HG03064 (cell line): ENCODE measurements around the gene ORMDL3.
A peak's percentile ranks its signal among the peaks of the same experiment; 100 is the strongest.

Experiments used
- ATAC-seq: cut with Tn5 transposase; IDR thresholded peaks from one replicate; pipeline ENCODE4 v1.9.1; 2021; ENCODE audit warnings: low read depth; ENCODE audit not compliant: unreplicated experiment

ORMDL3 gene

GRCh38 chr17:39927101-39927928 lies at the start of gene ORMDL3, which contains the start of gene LRRC3C:
Gene ORMDL3, minus strand, starts transcription at chr17:39927601. Its CDS starts 3,398 bp downstream, at chr17:39924203.
Gene LRRC3C, plus strand, starts transcription at chr17:39927732. Its CDS starts 13,792 bp downstream, at chr17:39941524.
- ATAC-seq, result peak; percentile 63

GRCh38 chr17:39975801-39976200 lies 48.4 kb upstream of the ORMDL3 start:
- no peak for ATAC-seq

- ATAC-seq, result no peak
These were observed 47.0 kb upstream of the ORMDL3 start for GRCh38 chr17:39974433-39974832.

- no peak for ATAC-seq
These were observed 46.1 kb upstream of the ORMDL3 start for GRCh38 chr17:39973496-39973895.

- ATAC-seq, result no peak
These were observed 44.9 kb upstream of the ORMDL3 start for GRCh38 chr17:39972271-39972670.

GRCh38 chr17:39971076-39971603 lies 43.7 kb upstream of the ORMDL3 start:
- ATAC-seq, result no peak

- no peak for ATAC-seq
These were observed 42.8 kb upstream of the ORMDL3 start for GRCh38 chr17:39970157-39970692.

GRCh38 chr17:39969375-39969774 lies 42.0 kb upstream of the ORMDL3 start:
- no peak for ATAC-seq

- ATAC-seq, result no peak
These were observed 41.4 kb upstream of the ORMDL3 start for GRCh38 chr17:39968761-39969160.

GRCh38 chr17:39966771-39967170 lies 39.4 kb upstream of the ORMDL3 start:
- ATAC-seq, result no peak

GRCh38 chr17:39965017-39965699 lies 37.8 kb upstream of the ORMDL3 start:
- no peak for ATAC-seq

- no peak for ATAC-seq
These were observed 36.4 kb upstream of the ORMDL3 start for GRCh38 chr17:39963829-39964228.

GRCh38 chr17:39962642-39963220 lies 35.3 kb upstream of the ORMDL3 start, which contains the start of gene GSDMA:
Gene GSDMA, plus strand, starts transcription at chr17:39963004. Its CDS starts 2,684 bp downstream, at chr17:39965688.
- ATAC-seq, result no peak

- no peak for ATAC-seq
These were observed 33.2 kb upstream of the ORMDL3 start for GRCh38 chr17:39960524-39961041.

- ATAC-seq, result no peak
These were observed 28.4 kb upstream of the ORMDL3 start for GRCh38 chr17:39955726-39956225.

GRCh38 chr17:39954876-39955275 lies 27.5 kb upstream of the ORMDL3 start:
- no peak for ATAC-seq

GRCh38 chr17:39953471-39953888 lies 26.1 kb upstream of the ORMDL3 start:
- ATAC-seq, result no peak

- peak; percentile 59 for ATAC-seq
These were observed 25.5 kb upstream of the ORMDL3 start for GRCh38 chr17:39952680-39953470.

- no peak for ATAC-seq
These were observed 24.7 kb upstream of the ORMDL3 start for GRCh38 chr17:39951924-39952679.
